ENCODE data around the gene VPREB3. TPM values are rescaled to one million over a fixed set of nuclear protein-coding genes. Genes with fewer than 3 reads are reported as not detected.

The VPREB3 gene
- total RNA-seq, 1 experiment from 2014 or later = not detected

Other genes starting within 250 kb of the VPREB3 start
- not detected in 2 replicates for gene IGLL1, start 174.1 kb downstream of the VPREB3 start, total RNA-seq (2014; rRNA removed; shearing (Covaris generic))
- gene DRICH1, start 122.1 kb downstream of the VPREB3 start, total RNA-seq (2014; rRNA removed; shearing (Covaris generic)) = not detected in 2 replicates
- not detected in 2 replicates for gene RGL4, start 63.4 kb downstream of the VPREB3 start, total RNA-seq (2014; rRNA removed; shearing (Covaris generic))
- gene ZNF70, start 3.3 kb downstream of the VPREB3 start, total RNA-seq (2014; rRNA removed; shearing (Covaris generic)) = 2.6 and 2.7 TPM in 2 replicates
- not detected in 2 replicates for gene C22orf15, start 8.6 kb upstream of the VPREB3 start, total RNA-seq (2014; rRNA removed; shearing (Covaris generic))
- 1.9 and 2.8 TPM in 2 replicates for gene CHCHD10, start 13.5 kb upstream of the VPREB3 start, total RNA-seq (2014; rRNA removed; shearing (Covaris generic))
- 1.9 and 4.2 TPM in 2 replicates for gene MMP11, start 18.4 kb upstream of the VPREB3 start, total RNA-seq (2014; rRNA removed; shearing (Covaris generic))
- gene SMARCB1, start 32.5 kb upstream of the VPREB3 start, total RNA-seq (2014; rRNA removed; shearing (Covaris generic)) = 42.5 and 54.0 TPM in 2 replicates
- gene DERL3, start 84.6 kb upstream of the VPREB3 start, total RNA-seq (2014; rRNA removed; shearing (Covaris generic)) = 0.44 and 0.49 TPM in 2 replicates
- 9.5 and 16.4 TPM in 2 replicates for gene SLC2A11, start 103.5 kb upstream of the VPREB3 start, total RNA-seq (2014; rRNA removed; shearing (Covaris generic))
- gene MIF, start 140.0 kb upstream of the VPREB3 start, total RNA-seq (2014; rRNA removed; shearing (Covaris generic)) = 313 and 368 TPM in 2 replicates
- gene GSTT2B, start 206.8 kb upstream of the VPREB3 start, total RNA-seq (2014; rRNA removed; shearing (Covaris generic)) = 6.2 and 10.1 TPM in 2 replicates
- gene DDTL, start 212.5 kb upstream of the VPREB3 start, total RNA-seq (2014; rRNA removed; shearing (Covaris generic)) = 3.7 and 4.1 TPM in 2 replicates
- 133 and 197 TPM in 2 replicates for gene DDT, start 220.0 kb upstream of the VPREB3 start, total RNA-seq (2014; rRNA removed; shearing (Covaris generic))
- 0.99 and 1.3 TPM in 2 replicates for gene GSTT2, start 225.7 kb upstream of the VPREB3 start, total RNA-seq (2014; rRNA removed; shearing (Covaris generic))